ENCODE measurements around the gene FAM200B.

The FAM200B gene

GRCh38 chr4:15738877-15739276 lies 57.2 kb downstream of the FAM200B start:
- DNase-seq: no peak

Measured in SW 1271 (cell line).